GM18858 (cell line): ENCODE measurements around the gene FRMD7.
"Not testable (repeated sequence)": the region's sequence is repeated elsewhere in the genome, so short reads cannot be mapped to it uniquely, and the experiment has no call there.

Experiments used
- ATAC-seq: cut with Tn5 transposase; IDR thresholded peaks from one replicate; pipeline ENCODE4 v1.9.1; 2021; ENCODE audit not compliant: unreplicated experiment

FRMD7 gene

GRCh38 chrX:132094164-132094563, 33.7 kb downstream of the FRMD7 start:
- ATAC-seq, result no peak

- ATAC-seq, result no peak
These were observed 34.5 kb downstream of the FRMD7 start for GRCh38 chrX:132093239-132093860.

- peak; percentile 83 for ATAC-seq
These were observed 35.3 kb downstream of the FRMD7 start for GRCh38 chrX:132092439-132093065.

- no peak for ATAC-seq
These were observed 37.2 kb downstream of the FRMD7 start for GRCh38 chrX:132090403-132091159.

- no peak for ATAC-seq
These were observed 39.0 kb downstream of the FRMD7 start for GRCh38 chrX:132088864-132089263.

- ATAC-seq, result no peak
These were observed 41.1 kb downstream of the FRMD7 start for GRCh38 chrX:132086672-132087071.

GRCh38 chrX:132085786-132086185, 42.0 kb downstream of the FRMD7 start:
- no peak for ATAC-seq

- ATAC-seq, result no peak
These were observed 49.9 kb downstream of the FRMD7 start for GRCh38 chrX:132077912-132078311.

- ATAC-seq, result no peak
These were observed 50.4 kb downstream of the FRMD7 start for GRCh38 chrX:132077414-132077813.

- ATAC-seq, result no peak
These were observed 56.6 kb downstream of the FRMD7 start for GRCh38 chrX:132071254-132071653.

- ATAC-seq, result no peak
These were observed 59.4 kb downstream of the FRMD7 start for GRCh38 chrX:132068405-132068804.

- no peak for ATAC-seq
These were observed 64.0 kb downstream of the FRMD7 start for GRCh38 chrX:132063862-132064261.

GRCh38 chrX:132063334-132063733, 64.5 kb downstream of the FRMD7 start:
- ATAC-seq, result no peak

GRCh38 chrX:132059973-132060540, 67.8 kb downstream of the FRMD7 start:
- ATAC-seq, result no peak

GRCh38 chrX:132058975-132059374, 68.8 kb downstream of the FRMD7 start:
- no peak for ATAC-seq

- no peak for ATAC-seq
These were observed 69.8 kb downstream of the FRMD7 start for GRCh38 chrX:132058050-132058449.

GRCh38 chrX:132051778-132052177, 76.0 kb downstream of the FRMD7 start:
- ATAC-seq, result not testable (repeated sequence)

- ATAC-seq, result no peak
These were observed 81.3 kb downstream of the FRMD7 start for GRCh38 chrX:132046533-132046932.

- no peak for ATAC-seq
These were observed 82.4 kb downstream of the FRMD7 start for GRCh38 chrX:132045456-132045855.

- ATAC-seq, result no peak
These were observed 82.9 kb downstream of the FRMD7 start for GRCh38 chrX:132044953-132045352.

GRCh38 chrX:132043977-132044376, 83.8 kb downstream of the FRMD7 start:
- ATAC-seq, result no peak

- ATAC-seq, result no peak
These were observed 86.8 kb downstream of the FRMD7 start for GRCh38 chrX:132041015-132041414.
